ENCODE results near the gene ANKRD17. TPM values are rescaled to one million over a fixed set of nuclear protein-coding genes. Genes with fewer than 3 reads are reported as not detected.
A peak's percentile ranks its signal among the peaks of the same experiment; 100 is the strongest.

Gene ANKRD17
- total RNA-seq, 2 experiments from 2014 or later = 42.3 to 44.2 TPM

DNA sequence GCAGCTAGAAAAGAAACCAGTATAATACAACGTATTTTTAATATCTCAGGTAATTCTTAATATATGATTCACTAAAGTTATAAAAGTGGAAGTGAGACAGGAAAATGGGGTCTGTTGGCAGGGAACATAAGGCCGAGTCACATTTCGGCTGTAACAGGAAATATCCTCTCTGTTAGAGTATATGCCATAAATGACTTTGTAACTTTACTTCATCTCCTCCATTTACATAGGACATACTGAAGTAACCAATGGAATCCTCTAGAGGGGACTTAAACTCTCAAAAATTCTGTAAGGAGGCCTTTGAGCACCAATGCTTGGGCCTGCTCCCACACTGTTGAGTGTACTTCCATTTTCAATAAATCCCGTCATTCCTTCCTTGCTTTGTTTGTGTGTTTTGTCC, 71.3 kb downstream of the ANKRD17 start:
- CTCF ChIA-PET = no interaction called here
- intact Hi-C loops (cut with micrococcal nuclease) = loop anchor here (2.0 kb wide), 1 partner anchor 13 kb away; no protein-coding TSS in a partner anchor

GRCh38 chr4:73185903-73186302, 72.7 kb downstream of the ANKRD17 start:
- Mint-ChIP-seq H3K27me3 (ENCODE audit: low read depth) (no peaks in the 10 kb centered on the region), H3K9me3 (no peaks in the 10 kb centered on the region), H3K36me3 (ENCODE audit: low read depth) (peaks cover 28% of the 10 kb centered on the region), H3K4me3 (no peak overlapping the region), H3K4me1 (ENCODE audit: low read depth) (peaks cover 28% of the 10 kb centered on the region), H3K27ac (no peak overlapping the region)
- intact Hi-C loops (cut with micrococcal nuclease) = loop anchor here (2.0 kb wide), 1 partner anchor 15 kb away; no protein-coding TSS in a partner anchor
- DNase-seq = no peak
- CTCF ChIA-PET = no interaction called here

More for the DNA sequence above, 71.3 kb downstream of the ANKRD17 start:
- no peak overlapping the region for H3K27ac Mint-ChIP-seq
- H3K4me3 Mint-ChIP-seq = no peak overlapping the region
- no peaks in the 10 kb centered on the region for H3K9me3 Mint-ChIP-seq
- peaks cover 29% of the 10 kb centered on the region for H3K36me3 Mint-ChIP-seq (ENCODE audit: low read depth)
- no peaks in the 10 kb centered on the region for H3K27me3 Mint-ChIP-seq (ENCODE audit: low read depth)
- peaks cover 26% of the 10 kb centered on the region for H3K4me1 Mint-ChIP-seq (ENCODE audit: low read depth)
- DNase-seq = no peak

DNA sequence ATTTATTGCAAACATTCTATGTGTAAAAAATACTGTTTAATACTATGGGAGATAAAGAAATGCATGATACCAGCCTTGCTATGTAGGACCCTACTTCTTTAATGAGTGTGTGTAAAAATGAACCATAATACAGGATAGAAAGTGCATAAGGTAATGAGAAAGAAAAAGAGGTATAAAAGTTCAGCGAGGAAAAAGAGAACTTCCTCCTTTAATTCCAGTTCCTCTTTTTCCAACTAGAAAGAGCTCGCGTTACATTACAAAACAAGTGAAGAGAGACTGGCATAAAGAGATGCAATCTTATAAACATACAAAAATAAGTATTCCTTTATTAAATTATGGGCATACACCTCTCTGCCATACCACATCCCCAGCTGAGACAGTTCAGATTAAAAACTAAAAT, 77.4 kb downstream of the ANKRD17 start:
- CTCF ChIA-PET = interaction anchor here (1.1 to 1.4 kb wide), 2 partner anchors 28 to 265 kb away, joined by 3 read pairs; no protein-coding TSS in a partner anchor
- intact Hi-C loops (cut with micrococcal nuclease) = no loop called here
- no peak overlapping the region for H3K4me3 Mint-ChIP-seq
- H3K27me3 Mint-ChIP-seq (ENCODE audit: low read depth) = no peaks in the 10 kb centered on the region
- H3K27ac Mint-ChIP-seq = no peak overlapping the region
- peaks cover 28% of the 10 kb centered on the region for H3K4me1 Mint-ChIP-seq (ENCODE audit: low read depth)
- H3K36me3 Mint-ChIP-seq (ENCODE audit: low read depth) = peaks cover 19% of the 10 kb centered on the region
- no peaks in the 10 kb centered on the region for H3K9me3 Mint-ChIP-seq
- no peak for DNase-seq

GRCh38 chr4:73178389-73178788, 80.2 kb downstream of the ANKRD17 start:
- Mint-ChIP-seq H3K27ac (no peak overlapping the region), H3K27me3 (ENCODE audit: low read depth) (no peaks in the 10 kb centered on the region), H3K4me1 (ENCODE audit: low read depth) (peaks cover 40% of the 10 kb centered on the region), H3K4me3 (no peak overlapping the region), H3K36me3 (ENCODE audit: low read depth) (peaks cover 43% of the 10 kb centered on the region), H3K9me3 (peaks cover 13% of the 10 kb centered on the region)
- CTCF ChIA-PET = no interaction called here
- intact Hi-C loops (cut with micrococcal nuclease) = no loop called here
- DNase-seq = no peak

- peaks cover 32% of the 10 kb centered on the region for H3K4me1 Mint-ChIP-seq (ENCODE audit: low read depth)
- intact Hi-C loops (cut with micrococcal nuclease) = loop anchor here (1.0 to 5.0 kb wide), 2 partner anchors 8 to 40 kb away; no protein-coding TSS in a partner anchor
These were observed 86.4 kb downstream of the ANKRD17 start for GRCh38 chr4:73172161-73172560.

DNA sequence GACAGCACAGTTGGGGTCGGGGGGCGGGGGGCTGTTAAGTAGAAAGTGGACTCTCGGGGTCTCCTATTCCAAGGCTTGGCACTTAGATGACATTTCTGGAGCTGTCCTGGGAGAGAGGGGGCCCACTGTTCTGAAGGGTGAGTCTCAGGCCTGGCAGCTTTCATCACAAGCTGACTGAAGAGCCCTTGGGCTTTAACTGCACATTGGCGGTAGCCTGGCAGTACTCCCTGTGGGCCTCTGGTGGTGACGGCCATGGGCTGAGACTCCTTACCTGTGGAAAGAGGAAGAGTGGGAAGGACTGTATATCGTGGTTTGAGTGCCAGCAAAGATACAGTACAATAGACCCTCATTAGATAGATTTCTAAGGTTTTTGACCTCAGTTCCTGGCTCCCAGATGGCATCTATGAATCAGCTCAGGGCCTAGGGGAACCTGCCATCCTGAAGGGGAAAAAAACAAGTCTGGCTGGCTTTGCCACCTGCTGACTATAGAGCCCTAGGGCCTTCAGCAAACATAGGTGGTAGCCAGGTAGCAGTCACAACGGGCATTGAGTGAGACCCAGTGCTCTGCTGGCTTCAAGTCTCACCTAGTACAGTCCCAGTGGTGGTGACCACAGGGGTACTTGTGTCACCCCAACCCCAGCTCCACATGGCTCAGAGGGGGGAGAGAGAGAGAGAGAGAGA, 87.9 kb downstream of the ANKRD17 start:
- Mint-ChIP-seq H3K27me3 (ENCODE audit: low read depth) (no peaks in the 10 kb centered on the region), H3K4me3 (no peak overlapping the region), H3K4me1 (ENCODE audit: low read depth) (peaks cover 26% of the 10 kb centered on the region), H3K27ac (peak overlapping the region; percentile 61), H3K36me3 (ENCODE audit: low read depth) (peaks cover 88% of the 10 kb centered on the region), H3K9me3 (peaks cover 22% of the 10 kb centered on the region)
- no peak for DNase-seq
- CTCF ChIA-PET = interaction anchor here (1.0 kb wide), 1 partner anchor 66 kb away, joined by 3 read pairs; no protein-coding TSS in a partner anchor
- intact Hi-C loops (cut with micrococcal nuclease) = loop anchor here (5.0 kb wide), 1 partner anchor 42 kb away; no protein-coding TSS in a partner anchor

More at GRCh38 chr4:73172161-73172560, 86.4 kb downstream of the ANKRD17 start:
- H3K9me3 Mint-ChIP-seq = peaks cover 13% of the 10 kb centered on the region
- no peak overlapping the region for H3K4me3 Mint-ChIP-seq
- peak overlapping the region; percentile 74 for H3K27ac Mint-ChIP-seq
- H3K36me3 Mint-ChIP-seq (ENCODE audit: low read depth) = peaks cover 87% of the 10 kb centered on the region
- CTCF ChIA-PET = interaction anchor here (0.7 kb wide), 1 partner anchor 471 kb away, joined by 3 read pairs; no protein-coding TSS in a partner anchor
- H3K27me3 Mint-ChIP-seq (ENCODE audit: low read depth) = no peaks in the 10 kb centered on the region
- no peak for DNase-seq

- no peak for DNase-seq
- no peaks in the 10 kb centered on the region for H3K27me3 Mint-ChIP-seq (ENCODE audit: low read depth)
- H3K9me3 Mint-ChIP-seq = peaks cover 9% of the 10 kb centered on the region
- no peak overlapping the region for H3K4me3 Mint-ChIP-seq
- H3K4me1 Mint-ChIP-seq (ENCODE audit: low read depth) = peaks cover 1% of the 10 kb centered on the region
- CTCF ChIA-PET = no interaction called here
- no peak overlapping the region for H3K27ac Mint-ChIP-seq
- peaks cover 68% of the 10 kb centered on the region for H3K36me3 Mint-ChIP-seq (ENCODE audit: low read depth)
- intact Hi-C loops (cut with micrococcal nuclease) = no loop called here
These were observed 92.4 kb downstream of the ANKRD17 start for GRCh38 chr4:73166212-73166611.

- Mint-ChIP-seq H3K36me3 (ENCODE audit: low read depth) (peaks cover 37% of the 10 kb centered on the region), H3K27ac (no peak overlapping the region), H3K9me3 (peaks cover 6% of the 10 kb centered on the region)
These were observed 96.9 kb downstream of the ANKRD17 start for GRCh38 chr4:73161527-73162185.

GRCh38 chr4:73156394-73156793, 102.2 kb downstream of the ANKRD17 start:
- CTCF ChIA-PET = no interaction called here
- Mint-ChIP-seq H3K4me3 (no peak overlapping the region), H3K9me3 (no peaks in the 10 kb centered on the region), H3K4me1 (ENCODE audit: low read depth) (peaks cover 3% of the 10 kb centered on the region), H3K27ac (no peak overlapping the region), H3K36me3 (ENCODE audit: low read depth) (peaks cover 30% of the 10 kb centered on the region), H3K27me3 (ENCODE audit: low read depth) (no peaks in the 10 kb centered on the region)
- intact Hi-C loops (cut with micrococcal nuclease) = no loop called here
- DNase-seq = no peak

More at GRCh38 chr4:73161527-73162185, 96.9 kb downstream of the ANKRD17 start:
- Mint-ChIP-seq H3K27me3 (ENCODE audit: low read depth) (no peaks in the 10 kb centered on the region), H3K4me1 (ENCODE audit: low read depth) (peaks cover under 1% of the 10 kb centered on the region), H3K4me3 (no peak overlapping the region)
- DNase-seq = no peak
- CTCF ChIA-PET = no interaction called here
- intact Hi-C loops (cut with micrococcal nuclease) = no loop called here

DNA sequence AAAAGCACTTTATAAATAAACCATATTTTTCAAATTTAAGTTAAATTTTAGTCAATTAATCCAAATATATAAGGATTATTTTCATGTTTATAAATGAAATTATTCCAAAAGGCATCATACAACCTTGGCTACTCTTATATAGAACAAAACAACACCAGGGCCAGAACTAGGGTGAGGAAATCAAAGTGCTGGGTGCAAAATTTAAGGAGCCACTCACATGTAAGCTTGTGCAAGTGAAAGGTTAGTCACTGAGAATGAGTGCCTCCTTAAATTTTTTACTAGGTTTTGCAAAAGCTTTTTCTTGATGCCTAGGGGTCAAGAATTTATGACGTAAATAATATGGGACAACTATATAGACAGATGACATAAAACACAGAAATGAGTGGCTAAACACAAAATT, 105.7 kb downstream of the ANKRD17 start:
- Mint-ChIP-seq H3K4me3 (no peak overlapping the region), H3K4me1 (ENCODE audit: low read depth) (peaks cover 3% of the 10 kb centered on the region), H3K27ac (no peak overlapping the region), H3K36me3 (ENCODE audit: low read depth) (peaks cover 38% of the 10 kb centered on the region), H3K27me3 (ENCODE audit: low read depth) (no peaks in the 10 kb centered on the region), H3K9me3 (no peaks in the 10 kb centered on the region)
- DNase-seq = no peak
- intact Hi-C loops (cut with micrococcal nuclease) = no loop called here
- CTCF ChIA-PET = interaction anchor here (1.6 kb wide), 1 partner anchor 28 kb away, joined by 3 read pairs; no protein-coding TSS in a partner anchor

- DNase-seq = no peak
- intact Hi-C loops (cut with micrococcal nuclease) = loop anchor here (1.0 to 2.0 kb wide), 3 partner anchors 104 to 441 kb away; no protein-coding TSS in a partner anchor
- no peak overlapping the region for H3K4me3 Mint-ChIP-seq
- CTCF ChIA-PET = interaction anchor here (1.0 kb wide), 1 partner anchor 9 kb away, joined by 3 read pairs; no protein-coding TSS in a partner anchor
- H3K27me3 Mint-ChIP-seq (ENCODE audit: low read depth) = no peaks in the 10 kb centered on the region
- H3K9me3 Mint-ChIP-seq = no peaks in the 10 kb centered on the region
- H3K27ac Mint-ChIP-seq = no peak overlapping the region
- H3K36me3 Mint-ChIP-seq (ENCODE audit: low read depth) = peaks cover 32% of the 10 kb centered on the region
- H3K4me1 Mint-ChIP-seq (ENCODE audit: low read depth) = peaks cover 8% of the 10 kb centered on the region
These were observed 115.5 kb downstream of the ANKRD17 start for GRCh38 chr4:73142995-73143547.

DNA sequence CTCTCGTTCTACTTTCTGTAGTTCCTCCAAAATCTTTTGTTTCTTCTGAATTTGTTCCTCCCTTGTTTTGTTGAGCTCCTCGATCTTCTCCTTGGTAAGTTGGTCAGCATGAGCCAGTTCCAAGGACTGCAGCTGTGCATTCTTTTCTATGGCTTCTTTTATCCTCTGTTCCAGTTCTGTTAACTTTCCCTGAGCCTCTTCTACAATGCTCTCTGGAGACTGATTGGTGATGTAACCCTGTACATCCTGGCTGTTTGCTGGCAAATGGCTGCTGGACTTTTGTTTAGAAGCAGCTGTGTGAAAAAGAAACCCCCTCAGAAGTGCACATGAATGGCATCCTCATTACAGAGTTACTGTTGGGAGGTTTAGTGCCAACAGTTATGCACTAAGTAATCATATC, 118.6 kb downstream of the ANKRD17 start:
- Mint-ChIP-seq H3K4me1 (ENCODE audit: low read depth) (peaks cover 8% of the 10 kb centered on the region), H3K27me3 (ENCODE audit: low read depth) (no peaks in the 10 kb centered on the region), H3K27ac (peak overlapping the region; percentile 28), H3K36me3 (ENCODE audit: low read depth) (peaks cover 22% of the 10 kb centered on the region), H3K4me3 (no peak overlapping the region), H3K9me3 (no peaks in the 10 kb centered on the region)
- intact Hi-C loops (cut with micrococcal nuclease) = no loop called here
- CTCF ChIA-PET = interaction anchor here (1.4 kb wide), 1 partner anchor 25 kb away, joined by 3 read pairs; no protein-coding TSS in a partner anchor
- no peak for DNase-seq
